ENCODE measurements around the gene PCID2.

DNA sequence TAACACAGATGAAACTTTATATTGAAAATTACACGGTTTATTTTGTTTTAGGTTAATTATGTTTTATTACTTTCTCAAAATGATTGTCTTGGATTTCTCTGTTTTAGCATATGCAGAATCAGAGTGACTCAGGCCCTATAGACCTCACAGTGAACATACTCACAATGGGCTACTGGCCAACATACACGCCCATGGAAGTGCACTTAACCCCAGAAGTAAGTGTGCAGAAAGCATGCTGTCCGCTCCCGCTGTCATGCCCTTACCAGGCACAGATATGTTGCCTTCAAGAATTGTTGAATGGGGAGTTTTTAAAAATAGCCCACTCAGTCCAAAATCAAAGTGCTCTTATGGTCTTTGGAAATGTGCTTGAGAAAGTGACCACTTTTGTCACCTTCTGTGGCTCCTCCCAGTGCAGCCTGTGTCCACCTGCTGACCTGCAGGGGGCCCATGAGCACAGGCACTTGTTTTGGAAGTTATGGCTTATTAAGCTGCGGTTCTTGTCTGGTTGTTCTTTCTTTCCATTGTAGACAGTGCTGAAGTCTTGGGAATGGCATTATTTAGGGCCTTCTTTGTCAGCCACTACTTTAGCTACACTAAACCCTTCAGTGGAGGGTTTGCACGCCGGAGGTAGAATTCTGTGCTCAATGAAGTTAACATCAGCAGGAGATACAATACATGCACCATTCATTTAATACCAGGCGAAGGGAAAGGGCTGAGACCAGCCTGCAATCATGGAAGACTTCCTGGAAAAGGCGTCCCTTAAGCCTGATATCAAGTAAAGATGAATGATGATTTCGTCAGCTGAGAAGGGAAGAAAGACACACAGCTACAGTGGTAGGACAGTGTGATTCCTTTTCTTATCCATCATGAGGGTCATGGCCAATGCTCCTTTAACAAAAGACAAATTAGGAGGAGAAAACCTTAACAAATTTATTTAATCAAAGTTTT is 37.7 kb upstream of the PCID2 start:
- no peak for TF ChIP-seq EZH2 (IDR thresholded peaks at IDR 0.05)
- TF ChIP-seq, protein P1, sequence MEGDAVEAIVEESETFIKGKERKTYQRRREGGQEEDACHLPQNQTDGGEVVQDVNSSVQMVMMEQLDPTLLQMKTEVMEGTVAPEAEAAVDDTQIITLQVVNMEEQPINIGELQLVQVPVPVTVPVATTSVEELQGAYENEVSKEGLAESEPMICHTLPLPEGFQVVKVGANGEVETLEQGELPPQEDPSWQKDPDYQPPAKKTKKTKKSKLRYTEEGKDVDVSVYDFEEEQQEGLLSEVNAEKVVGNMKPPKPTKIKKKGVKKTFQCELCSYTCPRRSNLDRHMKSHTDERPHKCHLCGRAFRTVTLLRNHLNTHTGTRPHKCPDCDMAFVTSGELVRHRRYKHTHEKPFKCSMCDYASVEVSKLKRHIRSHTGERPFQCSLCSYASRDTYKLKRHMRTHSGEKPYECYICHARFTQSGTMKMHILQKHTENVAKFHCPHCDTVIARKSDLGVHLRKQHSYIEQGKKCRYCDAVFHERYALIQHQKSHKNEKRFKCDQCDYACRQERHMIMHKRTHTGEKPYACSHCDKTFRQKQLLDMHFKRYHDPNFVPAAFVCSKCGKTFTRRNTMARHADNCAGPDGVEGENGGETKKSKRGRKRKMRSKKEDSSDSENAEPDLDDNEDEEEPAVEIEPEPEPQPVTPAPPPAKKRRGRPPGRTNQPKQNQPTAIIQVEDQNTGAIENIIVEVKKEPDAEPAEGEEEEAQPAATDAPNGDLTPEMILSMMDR (IDR thresholded peaks at IDR 0.05): peak; percentile 33
- TF ChIP-seq EZH2phosphoT487 (IDR thresholded peaks at IDR 0.05): no peak
